WTC11 (cell line): ENCODE results near the gene LMF1. TPM values are rescaled to one million over a fixed set of nuclear protein-coding genes. Genes with fewer than 3 reads are reported as not detected.

Source experiments
- ATAC-seq: fragments of 200-7000 bp; cut with Tn5 transposase; 2 replicates; pipeline ENCODE4 v1.10.0; 2021; ENCODE audit warnings: mild to moderate bottlenecking, moderate library complexity
- CTCF ChIA-PET: fragments of 300-600 bp; sonication (Branson Sonifier 250); formaldehyde crosslinking; loops from one replicate; lab custom pipeline; 2021; ENCODE audit warnings: antibody characterized with exemption; lab: Charles Lee
- POLR2A ChIA-PET: fragments of 350-600 bp; sonication (Branson Sonifier 250); formaldehyde crosslinking; loops from one replicate; lab custom pipeline; 2021; ENCODE audit warnings: antibody characterized with exemption; lab: Charles Lee
- DNase-seq: peaks from one replicate; pipeline ENCODE4 v3.0.0; 2021; ENCODE audit warnings: low spot score
- H3K27ac Mint-ChIP-seq: 2 replicates; pipeline ENCODE4 v1.8.0; 2021; ENCODE audit warnings: mixed read lengths
- H3K27me3 Mint-ChIP-seq: 2 replicates; pipeline ENCODE4 v1.8.0; 2021; ENCODE audit warnings: low read depth, mild to moderate bottlenecking, moderate library complexity, mixed read lengths
- H3K36me3 Mint-ChIP-seq: 2 replicates; pipeline ENCODE4 v1.8.0; 2021; ENCODE audit warnings: mixed read lengths
- H3K4me1 Mint-ChIP-seq: 2 replicates; pipeline ENCODE4 v1.8.0; 2022; ENCODE audit warnings: mixed read lengths
- H3K4me3 Mint-ChIP-seq: 2 replicates; pipeline ENCODE4 v1.8.0; 2021; ENCODE audit warnings: mild to moderate bottlenecking, moderate library complexity, mixed read lengths
- H3K9me3 Mint-ChIP-seq: 2 replicates; pipeline ENCODE4 v1.8.0; 2021; ENCODE audit warnings: mixed read lengths
- EMX1 ChIP-seq: fragments of 250-450 bp; sonication (Bioruptor Pico); IDR thresholded peaks from 2 replicates; pipeline ENCODE4 v1.8.0; 2021; ENCODE audit warnings: mild to moderate bottlenecking
- ESRRA ChIP-seq: sonication (generic); formaldehyde crosslinking; IDR thresholded peaks from 2 replicates; pipeline ENCODE4 v1.8.1; 2022; ENCODE audit warnings: mild to moderate bottlenecking, missing genetic modification reagents, borderline replicate concordance
- GTF2I ChIP-seq: fragments of 250-450 bp; sonication (Bioruptor Pico); conservative IDR thresholded peaks from 2 replicates; pipeline ENCODE4 v1.4.0; 2021; ENCODE audit warnings: mild to moderate bottlenecking
- JUN ChIP-seq: sonication (generic); formaldehyde crosslinking; IDR thresholded peaks from 2 replicates; pipeline ENCODE4 v1.8.0; 2023; ENCODE audit warnings: mild to moderate bottlenecking, missing genetic modification reagents
- MYBL2 ChIP-seq: sonication (generic); formaldehyde crosslinking; IDR thresholded peaks from 2 replicates; pipeline ENCODE4 v1.8.1; 2023; ENCODE audit warnings: mild to moderate bottlenecking, moderate library complexity, missing genetic modification reagents
- NFATC4 ChIP-seq: fragments of 250-450 bp; sonication (Bioruptor Pico); IDR thresholded peaks from 2 replicates; pipeline ENCODE4 v1.9.0; 2021; ENCODE audit warnings: mild to moderate bottlenecking
- NR2C2 ChIP-seq: sonication (generic); formaldehyde crosslinking; IDR thresholded peaks from 2 replicates; pipeline ENCODE4 v1.8.0; 2022; ENCODE audit warnings: mild to moderate bottlenecking, missing genetic modification reagents
- RELA ChIP-seq: sonication (generic); formaldehyde crosslinking; IDR thresholded peaks from 2 replicates; pipeline ENCODE4 v1.8.1; 2022; ENCODE audit warnings: missing genetic modification reagents, mild to moderate bottlenecking, borderline replicate concordance
- SMAD4 ChIP-seq: sonication (generic); formaldehyde crosslinking; IDR thresholded peaks from 2 replicates; pipeline ENCODE4 v1.8.0; 2022; ENCODE audit warnings: mild to moderate bottlenecking, missing genetic modification reagents
- SOX15 ChIP-seq: fragments of 250-450 bp; sonication (Bioruptor Pico); IDR thresholded peaks from 2 replicates; pipeline ENCODE4 v1.9.0; 2021; ENCODE audit warnings: mild to moderate bottlenecking
- ZNF121 ChIP-seq: sonication (generic); formaldehyde crosslinking; IDR thresholded peaks from 2 replicates; pipeline ENCODE4 v1.8.0; 2023; ENCODE audit warnings: missing genetic modification reagents
- ZNF263 ChIP-seq: sonication (generic); formaldehyde crosslinking; IDR thresholded peaks from 2 replicates; pipeline ENCODE4 v1.8.1; 2022; ENCODE audit warnings: low read depth, mild to moderate bottlenecking, moderate library complexity, missing genetic modification reagents
- ZNF317 ChIP-seq: sonication (generic); formaldehyde crosslinking; IDR thresholded peaks from 2 replicates; pipeline ENCODE4 v1.8.1; 2023; ENCODE audit warnings: low read depth, mild to moderate bottlenecking, moderate library complexity, missing genetic modification reagents, borderline replicate concordance
- ZNF396 ChIP-seq: fragments of 250-450 bp; sonication (Bioruptor Pico); IDR thresholded peaks from 2 replicates; pipeline ENCODE4 v1.8.0; 2021; ENCODE audit warnings: mild to moderate bottlenecking, moderate library complexity, borderline replicate concordance
- ZNF423 ChIP-seq: fragments of 250-450 bp; sonication (Bioruptor Pico); IDR thresholded peaks from 2 replicates; pipeline ENCODE4 v2.1.2; 2022; ENCODE audit warnings: mild to moderate bottlenecking, moderate library complexity
- total RNA-seq: library from RNA; stranded (reverse); gene quantifications from 3 replicates; pipeline ENCODE4 v1.2.3, GENCODE V29; 2021
- TF ChIP-seq, protein P1 (sequence below): sonication (generic); formaldehyde crosslinking; conservative IDR thresholded peaks from 2 replicates; pipeline ENCODE4 v1.8.1; 2023; ENCODE audit warnings: mild to moderate bottlenecking, low read depth, missing genetic modification reagents, moderate library complexity
- TF ChIP-seq, protein P2 (sequence below): sonication (generic); formaldehyde crosslinking; IDR thresholded peaks from 2 replicates; pipeline ENCODE4 v1.8.1; 2023; ENCODE audit warnings: mild to moderate bottlenecking, missing genetic modification reagents, borderline replicate concordance
- TF ChIP-seq, protein P3 (sequence below): sonication (generic); formaldehyde crosslinking; IDR thresholded peaks from 2 replicates; pipeline ENCODE4 v1.8.0; 2022; ENCODE audit warnings: mild to moderate bottlenecking, missing genetic modification reagents
- TF ChIP-seq, protein P4 (sequence below): fragments of 250-450 bp; sonication (Bioruptor Pico); IDR thresholded peaks from 2 replicates; pipeline ENCODE4 v1.9.0; 2021; ENCODE audit warnings: mild to moderate bottlenecking

The LMF1 gene
- total RNA-seq, 1 experiment from 2014 or later: 10.5 TPM

DNA sequence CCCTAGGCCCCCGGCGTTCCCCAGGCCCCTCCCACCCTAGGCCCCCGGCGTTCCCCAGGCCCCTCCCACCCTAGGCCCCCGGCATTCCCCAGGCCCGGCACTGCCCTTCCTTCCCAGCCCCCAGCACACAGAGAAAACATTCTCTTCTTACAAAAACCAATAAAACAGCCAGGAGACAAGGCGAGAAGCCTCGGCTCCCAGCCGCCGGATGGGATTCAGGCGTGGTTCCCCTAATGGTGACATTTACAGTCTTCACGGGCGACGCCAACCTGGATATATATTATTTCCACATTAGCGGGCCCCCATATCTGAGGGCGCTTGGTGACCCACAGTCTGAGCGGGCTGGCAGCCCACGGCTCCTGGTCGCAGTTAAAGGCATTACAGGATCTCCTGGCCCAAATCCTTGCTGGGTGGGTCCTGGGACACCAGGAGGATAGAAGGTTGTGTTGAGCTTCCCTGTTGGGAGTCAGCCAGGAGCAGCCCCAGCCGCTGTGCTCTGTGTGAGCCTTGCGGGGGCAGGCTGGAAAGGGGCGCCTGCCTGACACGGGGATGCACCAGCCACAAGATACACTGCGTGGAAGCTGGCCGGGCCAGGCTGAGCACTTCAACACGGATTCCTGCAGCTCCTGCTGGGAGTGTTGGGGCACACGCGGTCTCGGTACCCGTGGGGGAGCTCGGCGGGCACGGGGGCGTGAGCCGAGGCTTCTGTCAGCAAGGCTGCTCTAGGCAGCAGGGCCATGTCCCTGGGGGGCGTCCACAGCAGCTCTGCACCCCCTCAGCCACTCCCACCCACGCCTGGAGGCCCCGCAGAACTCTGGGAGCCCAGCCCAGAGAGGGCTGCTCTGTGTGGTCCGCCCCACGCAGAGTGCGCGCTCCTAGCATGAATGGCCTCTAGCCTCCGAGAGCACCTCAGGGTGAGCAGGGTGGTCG is 83.7 kb downstream of the LMF1 start:
- DNase-seq (no peak), ATAC-seq (no peak)
- CTCF ChIA-PET: interaction anchor here (0.5 to 1.4 kb wide), 4 partner anchors 8 to 144 kb away, joined by 3 to 4 read pairs (median 4); no protein-coding TSS in a partner anchor
- POLR2A ChIA-PET: no interaction called here
- TF ChIP-seq, protein P1, sequence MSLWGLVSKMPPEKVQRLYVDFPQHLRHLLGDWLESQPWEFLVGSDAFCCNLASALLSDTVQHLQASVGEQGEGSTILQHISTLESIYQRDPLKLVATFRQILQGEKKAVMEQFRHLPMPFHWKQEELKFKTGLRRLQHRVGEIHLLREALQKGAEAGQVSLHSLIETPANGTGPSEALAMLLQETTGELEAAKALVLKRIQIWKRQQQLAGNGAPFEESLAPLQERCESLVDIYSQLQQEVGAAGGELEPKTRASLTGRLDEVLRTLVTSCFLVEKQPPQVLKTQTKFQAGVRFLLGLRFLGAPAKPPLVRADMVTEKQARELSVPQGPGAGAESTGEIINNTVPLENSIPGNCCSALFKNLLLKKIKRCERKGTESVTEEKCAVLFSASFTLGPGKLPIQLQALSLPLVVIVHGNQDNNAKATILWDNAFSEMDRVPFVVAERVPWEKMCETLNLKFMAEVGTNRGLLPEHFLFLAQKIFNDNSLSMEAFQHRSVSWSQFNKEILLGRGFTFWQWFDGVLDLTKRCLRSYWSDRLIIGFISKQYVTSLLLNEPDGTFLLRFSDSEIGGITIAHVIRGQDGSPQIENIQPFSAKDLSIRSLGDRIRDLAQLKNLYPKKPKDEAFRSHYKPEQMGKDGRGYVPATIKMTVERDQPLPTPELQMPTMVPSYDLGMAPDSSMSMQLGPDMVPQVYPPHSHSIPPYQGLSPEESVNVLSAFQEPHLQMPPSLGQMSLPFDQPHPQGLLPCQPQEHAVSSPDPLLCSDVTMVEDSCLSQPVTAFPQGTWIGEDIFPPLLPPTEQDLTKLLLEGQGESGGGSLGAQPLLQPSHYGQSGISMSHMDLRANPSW (CRISPR knock-in tag): no peak
- TF ChIP-seq SMAD4 (CRISPR knock-in tag) (no peak), NFATC4 (CRISPR knock-in tag) (no peak), ZNF121 (CRISPR knock-in tag) (no peak), ZNF396 (no peak), EMX1 (CRISPR knock-in tag) (no peak), MYBL2 (no peak), NR2C2 (CRISPR knock-in tag) (no peak), ZNF317 (CRISPR knock-in tag) (no peak), JUN (no peak), GTF2I (no peak), ESRRA (no peak), ZNF263 (no peak), RELA (no peak), ZNF423 (no peak), SOX15 (CRISPR knock-in tag) (no peak)
- TF ChIP-seq, protein P2, sequence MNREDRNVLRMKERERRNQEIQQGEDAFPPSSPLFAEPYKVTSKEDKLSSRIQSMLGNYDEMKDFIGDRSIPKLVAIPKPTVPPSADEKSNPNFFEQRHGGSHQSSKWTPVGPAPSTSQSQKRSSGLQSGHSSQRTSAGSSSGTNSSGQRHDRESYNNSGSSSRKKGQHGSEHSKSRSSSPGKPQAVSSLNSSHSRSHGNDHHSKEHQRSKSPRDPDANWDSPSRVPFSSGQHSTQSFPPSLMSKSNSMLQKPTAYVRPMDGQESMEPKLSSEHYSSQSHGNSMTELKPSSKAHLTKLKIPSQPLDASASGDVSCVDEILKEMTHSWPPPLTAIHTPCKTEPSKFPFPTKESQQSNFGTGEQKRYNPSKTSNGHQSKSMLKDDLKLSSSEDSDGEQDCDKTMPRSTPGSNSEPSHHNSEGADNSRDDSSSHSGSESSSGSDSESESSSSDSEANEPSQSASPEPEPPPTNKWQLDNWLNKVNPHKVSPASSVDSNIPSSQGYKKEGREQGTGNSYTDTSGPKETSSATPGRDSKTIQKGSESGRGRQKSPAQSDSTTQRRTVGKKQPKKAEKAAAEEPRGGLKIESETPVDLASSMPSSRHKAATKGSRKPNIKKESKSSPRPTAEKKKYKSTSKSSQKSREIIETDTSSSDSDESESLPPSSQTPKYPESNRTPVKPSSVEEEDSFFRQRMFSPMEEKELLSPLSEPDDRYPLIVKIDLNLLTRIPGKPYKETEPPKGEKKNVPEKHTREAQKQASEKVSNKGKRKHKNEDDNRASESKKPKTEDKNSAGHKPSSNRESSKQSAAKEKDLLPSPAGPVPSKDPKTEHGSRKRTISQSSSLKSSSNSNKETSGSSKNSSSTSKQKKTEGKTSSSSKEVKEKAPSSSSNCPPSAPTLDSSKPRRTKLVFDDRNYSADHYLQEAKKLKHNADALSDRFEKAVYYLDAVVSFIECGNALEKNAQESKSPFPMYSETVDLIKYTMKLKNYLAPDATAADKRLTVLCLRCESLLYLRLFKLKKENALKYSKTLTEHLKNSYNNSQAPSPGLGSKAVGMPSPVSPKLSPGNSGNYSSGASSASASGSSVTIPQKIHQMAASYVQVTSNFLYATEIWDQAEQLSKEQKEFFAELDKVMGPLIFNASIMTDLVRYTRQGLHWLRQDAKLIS: no peak
- TF ChIP-seq, protein P3, sequence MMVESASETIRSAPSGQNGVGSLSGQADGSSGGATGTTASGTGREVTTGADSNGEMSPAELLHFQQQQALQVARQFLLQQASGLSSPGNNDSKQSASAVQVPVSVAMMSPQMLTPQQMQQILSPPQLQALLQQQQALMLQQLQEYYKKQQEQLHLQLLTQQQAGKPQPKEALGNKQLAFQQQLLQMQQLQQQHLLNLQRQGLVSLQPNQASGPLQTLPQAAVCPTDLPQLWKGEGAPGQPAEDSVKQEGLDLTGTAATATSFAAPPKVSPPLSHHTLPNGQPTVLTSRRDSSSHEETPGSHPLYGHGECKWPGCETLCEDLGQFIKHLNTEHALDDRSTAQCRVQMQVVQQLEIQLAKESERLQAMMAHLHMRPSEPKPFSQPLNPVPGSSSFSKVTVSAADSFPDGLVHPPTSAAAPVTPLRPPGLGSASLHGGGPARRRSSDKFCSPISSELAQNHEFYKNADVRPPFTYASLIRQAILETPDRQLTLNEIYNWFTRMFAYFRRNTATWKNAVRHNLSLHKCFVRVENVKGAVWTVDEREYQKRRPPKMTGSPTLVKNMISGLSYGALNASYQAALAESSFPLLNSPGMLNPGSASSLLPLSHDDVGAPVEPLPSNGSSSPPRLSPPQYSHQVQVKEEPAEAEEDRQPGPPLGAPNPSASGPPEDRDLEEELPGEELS: no peak
- TF ChIP-seq, protein P4, sequence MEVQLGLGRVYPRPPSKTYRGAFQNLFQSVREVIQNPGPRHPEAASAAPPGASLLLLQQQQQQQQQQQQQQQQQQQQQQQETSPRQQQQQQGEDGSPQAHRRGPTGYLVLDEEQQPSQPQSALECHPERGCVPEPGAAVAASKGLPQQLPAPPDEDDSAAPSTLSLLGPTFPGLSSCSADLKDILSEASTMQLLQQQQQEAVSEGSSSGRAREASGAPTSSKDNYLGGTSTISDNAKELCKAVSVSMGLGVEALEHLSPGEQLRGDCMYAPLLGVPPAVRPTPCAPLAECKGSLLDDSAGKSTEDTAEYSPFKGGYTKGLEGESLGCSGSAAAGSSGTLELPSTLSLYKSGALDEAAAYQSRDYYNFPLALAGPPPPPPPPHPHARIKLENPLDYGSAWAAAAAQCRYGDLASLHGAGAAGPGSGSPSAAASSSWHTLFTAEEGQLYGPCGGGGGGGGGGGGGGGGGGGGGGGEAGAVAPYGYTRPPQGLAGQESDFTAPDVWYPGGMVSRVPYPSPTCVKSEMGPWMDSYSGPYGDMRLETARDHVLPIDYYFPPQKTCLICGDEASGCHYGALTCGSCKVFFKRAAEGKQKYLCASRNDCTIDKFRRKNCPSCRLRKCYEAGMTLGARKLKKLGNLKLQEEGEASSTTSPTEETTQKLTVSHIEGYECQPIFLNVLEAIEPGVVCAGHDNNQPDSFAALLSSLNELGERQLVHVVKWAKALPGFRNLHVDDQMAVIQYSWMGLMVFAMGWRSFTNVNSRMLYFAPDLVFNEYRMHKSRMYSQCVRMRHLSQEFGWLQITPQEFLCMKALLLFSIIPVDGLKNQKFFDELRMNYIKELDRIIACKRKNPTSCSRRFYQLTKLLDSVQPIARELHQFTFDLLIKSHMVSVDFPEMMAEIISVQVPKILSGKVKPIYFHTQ: no peak
- Mint-ChIP-seq H3K36me3 (no peaks in the 10 kb centered on the region), H3K27me3 (no peaks in the 10 kb centered on the region), H3K27ac (peak overlapping the region; percentile 68; the same call in 1 of the 2 replicates), H3K4me1 (no peaks in the 10 kb centered on the region), H3K4me3 (peak overlapping the region; percentile 58), H3K9me3 (no peaks in the 10 kb centered on the region)
